Skeletal muscle satellite cell (primary cell): ENCODE results near the gene HSD17B13. TPM values are rescaled to one million over a fixed set of nuclear protein-coding genes. Genes with fewer than 3 reads are reported as not detected.

Experiments
- H3K27me3 ChIP-seq: 2 replicates; pipeline ENCODE4 v1.7.0; 2013; ENCODE audit warnings: low read length; ENCODE audit not compliant: control insufficient read depth, insufficient read depth
- H3K36me3 ChIP-seq: 2 replicates; pipeline ENCODE4 v1.7.0; 2013; ENCODE audit warnings: mild to moderate bottlenecking, control low read depth, low read length; ENCODE audit not compliant: insufficient read depth
- H3K4me1 ChIP-seq: 2 replicates; pipeline ENCODE4 v1.7.0; 2013; ENCODE audit warnings: low read length; ENCODE audit not compliant: control insufficient read depth, insufficient read depth
- H3K4me2 ChIP-seq: 2 replicates; pipeline ENCODE4 v1.7.0; 2013; ENCODE audit warnings: mild to moderate bottlenecking, low read length
- H3K4me3 ChIP-seq: 2 replicates; pipeline ENCODE4 v1.7.0; 2013; ENCODE audit warnings: low read length
- H3K9ac ChIP-seq: 2 replicates; pipeline ENCODE4 v1.7.0; 2013; ENCODE audit warnings: mild to moderate bottlenecking, low read depth, low read length, moderate library complexity
- H3K9me3 ChIP-seq: replicated peaks from 2 replicates; pipeline ENCODE4 v1.7.0; 2013; ENCODE audit warnings: mild to moderate bottlenecking, control low read depth, low read length
- total RNA-seq: library from RNA; depleted of rRNA; stranded (reverse); fragments of >200 nt; gene quantifications from 2 replicates; pipeline ENCODE4 v1.2.3, GENCODE V29; 2012; rRNA removed

The HSD17B13 gene, protein sequence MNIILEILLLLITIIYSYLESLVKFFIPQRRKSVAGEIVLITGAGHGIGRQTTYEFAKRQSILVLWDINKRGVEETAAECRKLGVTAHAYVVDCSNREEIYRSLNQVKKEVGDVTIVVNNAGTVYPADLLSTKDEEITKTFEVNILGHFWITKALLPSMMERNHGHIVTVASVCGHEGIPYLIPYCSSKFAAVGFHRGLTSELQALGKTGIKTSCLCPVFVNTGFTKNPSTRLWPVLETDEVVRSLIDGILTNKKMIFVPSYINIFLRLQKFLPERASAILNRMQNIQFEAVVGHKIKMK
- not detected in 2 replicates for total RNA-seq

DNA sequence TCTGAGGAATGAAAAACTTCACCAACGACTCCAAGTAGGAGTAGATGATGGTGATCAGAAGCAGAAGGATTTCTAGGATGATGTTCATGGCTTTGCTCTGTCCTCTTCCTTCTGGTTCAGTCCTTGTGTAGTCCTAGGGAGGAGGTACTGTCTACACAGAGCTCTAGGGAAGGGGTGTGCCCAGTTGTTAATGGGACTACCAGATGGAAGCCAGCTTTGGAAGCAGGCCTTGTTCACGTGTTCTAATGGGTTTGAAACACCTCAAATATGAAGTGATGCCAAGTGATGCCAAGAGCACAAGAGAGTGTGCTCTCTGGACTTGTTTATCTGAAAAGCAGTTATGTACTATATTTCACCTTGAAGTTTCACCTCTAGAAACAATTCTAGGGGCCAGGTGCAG lies at the start of gene HSD17B13:
Gene HSD17B13, minus strand, starts transcription at position 129 of the 400 bp plus-strand sequence. Its CDS starts 41 bp downstream, at position 88.
- Histone ChIP-seq H3K9me3 (no peaks in the 10 kb centered on the region), H3K9ac (no peak within 1 kb of the TSS), H3K4me1 (no peaks in the 10 kb centered on the region), H3K27me3 (no peaks in the 10 kb centered on the region), H3K36me3 (no peaks in the 10 kb centered on the region), H3K4me3 (no peak within 1 kb of the TSS), H3K4me2 (no peak within 1 kb of the TSS)

DNA sequence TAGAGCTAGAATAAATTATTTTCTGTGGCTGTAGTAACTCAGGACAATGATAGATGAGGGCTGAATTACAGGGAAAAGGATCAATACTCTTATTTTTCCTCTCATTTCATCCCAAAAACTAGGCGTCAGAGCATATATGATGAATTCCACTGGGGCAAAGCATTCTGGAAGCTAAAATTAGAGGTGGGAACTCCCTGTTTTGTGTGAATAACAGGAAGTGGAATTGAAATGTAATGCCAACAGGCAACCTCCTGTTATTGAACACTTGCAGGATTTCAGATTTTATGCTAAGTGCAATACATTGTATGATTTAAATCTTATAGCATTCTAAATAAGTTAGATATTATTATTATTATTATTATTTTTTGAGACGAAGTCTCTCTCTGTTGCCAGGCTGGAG lies 47.4 kb upstream of the HSD17B13 start:
- Histone ChIP-seq H3K9me3 (no peaks in the 10 kb centered on the region), H3K9ac (no peak overlapping the region), H3K4me1 (peaks cover 3% of the 10 kb centered on the region), H3K36me3 (peaks cover 26% of the 10 kb centered on the region), H3K4me2 (no peak overlapping the region), H3K4me3 (no peak overlapping the region), H3K27me3 (no peaks in the 10 kb centered on the region)

DNA sequence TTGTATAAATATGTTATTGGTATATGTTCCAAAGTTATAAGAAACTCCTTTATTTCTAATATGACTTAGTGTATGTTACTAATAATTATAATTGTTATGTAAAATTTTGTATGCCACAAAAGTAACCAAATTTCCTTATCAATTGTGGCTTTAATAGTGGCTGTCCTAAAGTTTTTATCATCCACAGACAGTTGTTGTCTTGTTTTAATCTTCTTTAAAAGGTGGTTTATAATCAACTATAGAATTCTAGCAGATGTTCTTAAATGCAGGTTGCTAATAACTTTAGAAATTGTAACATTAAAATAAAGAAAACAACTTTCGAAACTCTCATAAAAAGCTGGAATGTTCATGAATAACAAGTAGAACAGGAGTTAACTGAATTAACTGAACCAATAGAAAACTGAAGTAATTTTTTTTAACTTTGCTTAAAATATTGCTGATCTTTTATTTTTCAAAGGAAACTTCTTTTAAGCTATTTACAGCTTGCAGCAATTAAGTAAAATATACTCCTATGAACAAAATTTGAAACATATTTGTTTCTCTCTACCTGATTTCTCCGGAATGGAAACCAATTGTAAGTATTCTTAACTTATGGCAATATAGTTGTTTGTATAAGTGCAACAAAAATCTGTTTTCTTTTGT lies 44.0 kb upstream of the HSD17B13 start:
- no peaks in the 10 kb centered on the region for H3K27me3 ChIP-seq
- H3K9ac ChIP-seq = no peak overlapping the region
- no peaks in the 10 kb centered on the region for H3K9me3 ChIP-seq
- H3K4me3 ChIP-seq = no peak overlapping the region
- H3K36me3 ChIP-seq = peaks cover 28% of the 10 kb centered on the region
- H3K4me2 ChIP-seq = no peak overlapping the region
- H3K4me1 ChIP-seq = no peaks in the 10 kb centered on the region

DNA sequence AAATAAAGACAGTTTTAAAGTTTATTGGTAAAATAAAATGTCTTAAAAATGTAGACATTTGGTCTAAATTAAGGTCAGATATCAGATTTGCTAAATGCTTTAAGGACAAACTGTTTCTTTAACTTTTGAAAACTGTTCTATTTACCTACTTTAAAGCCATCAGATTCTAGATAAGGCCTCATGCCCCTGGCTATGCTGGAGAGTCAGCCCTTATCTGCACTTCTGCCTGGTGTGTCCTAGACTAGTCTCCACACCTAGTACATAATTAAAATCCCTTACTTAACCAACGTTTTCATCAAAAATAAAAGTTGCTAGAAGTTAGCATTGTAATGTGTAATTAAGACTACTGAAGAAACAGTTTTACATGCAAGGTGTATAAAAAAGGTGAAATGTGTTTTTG lies 42.7 kb upstream of the HSD17B13 start:
- H3K4me3 ChIP-seq = no peak overlapping the region
- H3K9me3 ChIP-seq = no peaks in the 10 kb centered on the region
- H3K36me3 ChIP-seq = peaks cover 21% of the 10 kb centered on the region

DNA sequence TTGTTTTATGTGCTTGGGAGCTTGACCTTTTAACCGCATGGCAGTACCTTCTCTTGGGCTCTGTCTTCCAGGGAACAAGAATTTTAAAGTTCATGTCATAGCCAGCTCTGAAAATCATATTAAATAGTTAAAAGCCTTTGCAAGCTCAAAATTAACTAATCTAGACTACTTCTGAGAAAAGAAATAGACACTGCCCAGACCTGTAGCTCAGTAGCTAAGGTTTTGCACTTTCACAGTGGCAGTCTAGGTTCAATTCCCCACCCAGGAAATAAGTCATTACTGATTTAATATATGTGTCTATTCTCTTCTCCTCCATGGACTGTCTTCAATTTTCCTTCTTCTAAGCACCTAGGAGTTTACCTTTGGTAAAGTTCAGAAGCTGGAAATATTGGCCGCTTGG lies 40.9 kb upstream of the HSD17B13 start:
- Histone ChIP-seq H3K4me2 (no peak overlapping the region), H3K4me3 (no peak overlapping the region), H3K9ac (no peak overlapping the region), H3K4me1 (no peaks in the 10 kb centered on the region), H3K27me3 (no peaks in the 10 kb centered on the region), H3K9me3 (no peaks in the 10 kb centered on the region), H3K36me3 (peaks cover 21% of the 10 kb centered on the region)

More for the DNA sequence above, 42.7 kb upstream of the HSD17B13 start:
- no peaks in the 10 kb centered on the region for H3K4me1 ChIP-seq
- H3K27me3 ChIP-seq = no peaks in the 10 kb centered on the region
- H3K4me2 ChIP-seq = no peak overlapping the region
- no peak overlapping the region for H3K9ac ChIP-seq

DNA sequence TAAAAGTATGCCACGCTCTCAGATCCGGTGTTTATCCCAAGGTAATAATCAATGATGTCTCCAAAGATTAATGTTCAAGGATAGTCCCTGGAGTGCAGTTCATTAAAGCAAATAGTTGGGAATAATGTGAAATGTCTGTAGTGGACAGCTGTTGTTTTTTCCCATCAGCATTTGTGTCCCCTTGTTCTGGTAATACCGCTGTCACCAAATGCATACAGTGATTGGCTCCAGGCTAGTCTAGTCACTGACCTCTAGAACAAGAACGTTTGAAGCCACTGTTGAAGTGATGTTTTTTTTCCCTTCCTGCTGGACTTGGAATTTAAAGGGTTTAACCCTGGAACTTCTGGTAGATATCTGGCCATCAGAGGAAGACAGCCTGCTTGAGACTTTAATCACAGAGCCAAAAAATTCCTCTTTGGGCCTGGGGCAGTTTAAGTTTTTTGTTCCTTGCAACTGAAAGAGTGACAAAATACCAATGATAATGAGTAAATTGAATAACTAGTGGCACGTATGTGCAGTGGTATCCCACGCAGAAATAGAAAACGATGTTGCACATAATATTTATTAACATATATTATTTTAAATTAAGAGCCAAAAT lies 37.8 kb upstream of the HSD17B13 start:
- H3K36me3 ChIP-seq = peaks cover 17% of the 10 kb centered on the region
- no peaks in the 10 kb centered on the region for H3K9me3 ChIP-seq
- H3K27me3 ChIP-seq = no peaks in the 10 kb centered on the region
- no peak overlapping the region for H3K9ac ChIP-seq
- H3K4me3 ChIP-seq = no peak overlapping the region
- H3K4me2 ChIP-seq = no peak overlapping the region
- no peaks in the 10 kb centered on the region for H3K4me1 ChIP-seq

DNA sequence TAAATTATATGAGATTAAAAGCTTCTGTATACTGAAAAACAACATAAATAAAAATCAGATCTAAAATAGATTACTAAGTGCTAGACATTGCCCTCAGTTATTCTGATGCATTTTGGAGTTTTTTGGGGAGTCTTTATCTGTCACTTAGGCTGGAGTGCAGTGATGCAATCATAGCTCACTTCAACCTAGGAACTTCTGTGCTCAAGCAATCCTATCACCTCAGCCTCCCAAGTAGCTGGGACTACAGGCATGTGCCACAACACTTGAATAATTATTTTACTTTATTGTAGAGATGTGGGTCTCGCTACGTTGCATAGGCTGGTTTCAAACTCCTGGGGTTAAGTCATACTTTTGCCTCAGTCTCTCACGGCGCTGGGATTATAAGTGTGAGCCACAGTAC lies 36.6 kb upstream of the HSD17B13 start:
- H3K4me2 ChIP-seq = no peak overlapping the region
- no peak overlapping the region for H3K9ac ChIP-seq
- no peak overlapping the region for H3K4me3 ChIP-seq
- H3K9me3 ChIP-seq = no peaks in the 10 kb centered on the region
- no peaks in the 10 kb centered on the region for H3K27me3 ChIP-seq
- peaks cover 7% of the 10 kb centered on the region for H3K4me1 ChIP-seq
- peaks cover 14% of the 10 kb centered on the region for H3K36me3 ChIP-seq

DNA sequence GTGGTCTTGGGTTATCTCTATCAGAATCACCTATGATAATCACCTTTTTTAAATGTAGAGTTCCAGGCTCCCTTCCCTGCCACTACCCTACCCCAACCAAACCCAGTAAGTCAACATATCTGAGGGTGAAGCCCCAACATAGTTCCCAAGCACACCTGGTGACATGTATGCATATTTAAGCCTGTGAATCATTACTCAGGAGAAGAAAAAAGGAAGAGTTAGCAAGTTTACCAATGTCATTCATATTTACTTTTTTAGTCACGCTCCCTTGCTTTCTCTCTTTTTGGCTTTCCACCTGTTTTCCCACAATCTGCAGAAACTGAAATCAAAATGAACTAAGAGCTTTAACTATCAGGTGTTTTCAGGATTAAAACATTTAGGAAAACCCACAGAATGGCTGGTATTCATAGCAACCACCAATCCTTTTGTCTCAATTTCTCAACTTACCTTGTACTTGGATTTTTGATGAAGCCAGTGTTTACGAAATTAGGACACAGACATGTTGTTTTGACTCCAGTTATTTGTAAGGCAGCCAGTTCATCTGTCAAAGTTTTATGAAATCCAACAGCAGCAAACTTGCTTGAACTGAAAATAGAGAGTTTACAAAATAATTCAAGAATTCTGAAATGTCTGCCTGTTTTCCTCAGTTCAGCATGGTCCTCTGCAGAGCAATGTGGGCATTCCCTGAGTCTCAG lies 34.3 kb upstream of the HSD17B13 start:
- Histone ChIP-seq H3K4me1 (peaks cover 7% of the 10 kb centered on the region), H3K36me3 (peaks cover 4% of the 10 kb centered on the region), H3K27me3 (no peaks in the 10 kb centered on the region), H3K4me3 (no peak overlapping the region), H3K4me2 (no peak overlapping the region), H3K9me3 (no peaks in the 10 kb centered on the region), H3K9ac (no peak overlapping the region)

DNA sequence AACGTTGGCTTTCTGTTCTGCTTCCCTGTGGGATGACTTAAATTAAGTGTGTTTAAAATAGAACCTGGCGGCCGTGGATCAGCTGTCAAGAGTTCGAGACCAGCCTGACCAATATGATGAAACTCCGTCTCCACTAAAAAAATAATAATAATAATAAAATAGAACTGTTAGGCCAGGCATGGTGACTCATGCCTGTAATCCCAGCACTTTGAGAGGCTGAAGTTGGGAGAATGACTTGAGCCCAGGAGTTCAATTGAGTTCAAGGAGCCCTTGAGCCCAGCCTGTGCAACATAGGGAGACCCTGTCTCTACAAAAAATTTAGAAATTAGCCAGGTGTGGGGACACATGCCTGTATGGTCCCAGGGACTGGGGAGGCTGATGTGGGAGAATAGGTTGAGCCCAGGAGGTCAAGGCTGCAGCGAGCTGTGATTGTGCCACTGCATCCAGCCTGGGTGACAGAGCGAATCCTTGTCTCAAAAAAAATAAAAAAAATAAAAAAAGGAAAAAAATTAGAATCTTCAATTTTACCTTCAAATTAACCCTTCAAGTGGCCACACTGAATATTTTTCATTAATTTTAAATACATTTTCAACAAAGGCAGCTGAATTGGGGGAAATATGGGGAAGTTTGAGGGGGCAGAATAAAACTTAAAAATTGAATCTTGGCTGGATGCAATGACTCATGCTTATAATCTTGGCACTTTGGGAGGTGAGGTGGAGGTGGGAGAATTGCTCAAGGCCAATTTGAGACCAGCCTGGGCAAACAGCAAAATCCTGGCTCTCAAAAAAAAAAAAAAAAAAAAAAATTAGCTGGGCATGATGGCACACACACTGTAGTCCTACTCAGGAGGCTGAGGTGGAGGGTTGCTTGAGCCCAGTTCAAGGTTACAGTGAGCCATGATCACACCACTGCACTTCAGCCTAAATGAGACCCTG lies 31.8 kb upstream of the HSD17B13 start:
- H3K4me3 ChIP-seq = no peak overlapping the region
- no peaks in the 10 kb centered on the region for H3K9me3 ChIP-seq
- no peak overlapping the region for H3K9ac ChIP-seq
- H3K4me1 ChIP-seq = peaks cover 7% of the 10 kb centered on the region
- no peak overlapping the region for H3K4me2 ChIP-seq
- no peaks in the 10 kb centered on the region for H3K27me3 ChIP-seq
- no peaks in the 10 kb centered on the region for H3K36me3 ChIP-seq

DNA sequence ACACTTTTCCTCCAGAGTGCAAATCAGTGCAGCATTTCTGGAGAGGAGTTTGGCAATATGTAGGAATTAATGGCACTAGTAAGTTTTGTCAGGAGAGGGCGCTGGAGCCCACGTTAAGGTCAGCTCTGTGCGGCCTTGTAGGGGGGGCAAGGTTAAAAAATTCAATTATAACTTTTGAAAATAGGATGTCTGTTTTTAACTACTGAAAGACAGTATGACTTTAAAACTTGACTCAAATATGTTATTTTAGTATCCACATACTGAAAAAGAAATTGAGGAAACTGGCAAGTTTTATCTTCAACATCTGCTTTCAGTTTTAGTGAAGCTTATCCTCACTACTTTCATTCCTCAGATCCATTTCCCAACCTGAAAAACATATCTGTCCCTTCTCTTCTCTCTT lies 30.9 kb upstream of the HSD17B13 start:
- Histone ChIP-seq H3K9me3 (no peaks in the 10 kb centered on the region), H3K4me2 (no peak overlapping the region), H3K36me3 (no peaks in the 10 kb centered on the region), H3K4me3 (no peak overlapping the region), H3K27me3 (no peaks in the 10 kb centered on the region), H3K9ac (no peak overlapping the region), H3K4me1 (peaks cover 7% of the 10 kb centered on the region)
